Measurements from ENCODE around the gene EFCAB7. TPM values are rescaled to one million over a fixed set of nuclear protein-coding genes. Genes with fewer than 3 reads are reported as not detected.

The EFCAB7 gene, protein sequence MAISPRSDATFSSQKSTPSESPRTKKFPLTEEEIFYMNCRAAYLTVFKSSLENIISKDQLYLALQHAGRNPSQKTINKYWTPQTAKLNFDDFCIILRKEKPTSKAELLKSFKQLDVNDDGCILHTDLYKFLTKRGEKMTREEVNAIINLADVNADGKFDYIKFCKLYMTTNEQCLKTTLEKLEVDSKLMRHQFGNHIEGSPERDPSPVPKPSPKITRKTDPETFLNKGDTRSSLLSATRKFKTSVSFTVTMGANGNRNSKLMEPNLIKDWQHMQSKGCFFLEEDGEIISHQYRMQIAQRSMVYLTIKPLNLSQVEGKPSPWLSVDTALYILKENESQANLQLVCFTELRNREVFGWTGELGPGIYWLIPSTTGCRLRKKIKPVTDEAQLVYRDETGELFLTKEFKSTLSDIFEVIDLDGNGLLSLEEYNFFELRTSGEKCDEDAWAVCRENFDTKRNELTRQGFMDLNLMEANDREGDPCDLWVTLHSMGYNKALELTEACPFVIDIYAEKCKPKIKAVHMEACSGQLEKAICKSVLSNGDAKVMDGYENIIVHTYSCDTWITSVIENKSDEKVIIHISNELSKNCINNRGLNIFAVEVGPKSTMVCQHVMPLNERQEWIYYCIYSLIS
- 13.4 and 16.1 TPM in 2 replicates for total RNA-seq (2014; rRNA removed; shearing (Covaris generic))

- DNase-seq (ENCODE audit: low read depth) = peak; percentile 95
These were observed at the start of gene EFCAB7, which contains the start of gene ITGB3BP for GRCh38 chr1:63522891-63523728. Gene EFCAB7 (plus strand): TSS chr1:63523525. CDS start chr1:63525573, 2,048 bp downstream. Gene ITGB3BP (minus strand): TSS chr1:63523225. CDS start chr1:63523133, 92 bp downstream.

- DNase-seq (ENCODE audit: low read depth) = no peak
These were observed 47.6 kb upstream of the EFCAB7 start for GRCh38 chr1:63475761-63476160.

DNA sequence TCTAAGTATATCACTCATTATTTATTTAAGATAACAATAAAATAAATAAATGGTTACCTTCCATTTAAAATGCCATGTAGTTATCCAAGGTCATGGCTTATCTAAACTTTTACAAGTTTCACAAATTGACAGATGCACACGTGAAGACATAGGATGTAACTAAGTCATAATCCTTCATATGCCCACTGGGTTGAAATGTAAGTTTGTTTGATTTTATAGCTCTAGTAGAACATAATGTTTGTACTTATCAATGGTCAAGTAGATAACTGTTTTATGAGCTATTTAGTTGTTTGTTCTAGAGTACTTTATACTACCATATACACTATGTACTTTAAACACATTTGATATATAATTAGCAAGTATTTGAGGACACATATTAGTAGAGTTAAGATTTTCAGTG lies 43.3 kb upstream of the EFCAB7 start:
- no peak for DNase-seq (ENCODE audit: low read depth)

DNA sequence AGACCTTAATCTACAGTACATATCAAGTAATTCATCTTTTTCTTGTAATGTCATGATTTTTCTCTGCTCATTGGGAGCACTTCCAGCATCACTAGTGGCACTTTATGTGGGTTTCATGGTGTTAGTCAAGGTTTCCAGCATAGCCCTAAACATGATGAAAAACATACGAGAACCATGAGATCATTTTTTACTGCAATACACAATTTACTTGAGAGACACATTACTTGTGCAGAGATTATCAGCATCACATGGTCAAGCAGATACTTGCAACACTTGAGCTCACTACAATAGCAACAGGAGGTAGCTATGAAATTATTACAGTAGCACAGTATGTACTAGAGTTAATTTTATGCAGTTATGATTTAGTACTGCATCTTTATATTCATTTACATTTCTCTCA lies 36.7 kb upstream of the EFCAB7 start:
- DNase-seq (ENCODE audit: low read depth) = no peak

DNA sequence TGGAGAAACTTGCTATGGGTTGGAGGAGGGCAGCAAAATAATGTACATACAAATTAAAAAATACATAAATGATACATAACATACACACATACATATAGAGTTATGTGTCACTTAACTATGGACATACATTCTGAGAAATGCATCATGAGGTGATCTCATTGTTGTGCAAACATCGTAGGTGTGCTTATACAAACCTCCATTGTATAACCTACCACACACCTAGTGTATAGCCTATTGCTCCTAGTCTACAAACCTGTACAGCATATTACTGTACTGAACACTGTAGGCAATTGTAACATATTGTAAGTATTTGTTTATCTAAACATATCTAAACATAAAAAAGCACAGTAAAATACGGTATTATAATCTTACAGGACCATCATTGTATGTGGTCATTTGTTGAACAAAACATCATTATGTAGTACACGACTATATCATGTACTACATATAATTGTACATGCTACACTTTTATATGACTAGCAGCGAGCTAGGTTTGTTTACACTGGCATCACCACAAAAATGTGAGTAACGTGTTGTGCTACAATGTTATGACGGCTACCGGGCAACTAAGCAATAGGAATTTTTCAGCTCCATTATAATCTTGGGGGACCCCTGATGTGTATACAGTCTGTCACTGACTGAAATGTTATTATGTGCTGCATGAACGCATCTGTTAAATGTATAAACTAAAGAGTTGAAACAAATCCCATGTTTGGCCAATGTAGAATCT lies 35.8 kb upstream of the EFCAB7 start:
- no peak for DNase-seq (ENCODE audit: low read depth)

DNA sequence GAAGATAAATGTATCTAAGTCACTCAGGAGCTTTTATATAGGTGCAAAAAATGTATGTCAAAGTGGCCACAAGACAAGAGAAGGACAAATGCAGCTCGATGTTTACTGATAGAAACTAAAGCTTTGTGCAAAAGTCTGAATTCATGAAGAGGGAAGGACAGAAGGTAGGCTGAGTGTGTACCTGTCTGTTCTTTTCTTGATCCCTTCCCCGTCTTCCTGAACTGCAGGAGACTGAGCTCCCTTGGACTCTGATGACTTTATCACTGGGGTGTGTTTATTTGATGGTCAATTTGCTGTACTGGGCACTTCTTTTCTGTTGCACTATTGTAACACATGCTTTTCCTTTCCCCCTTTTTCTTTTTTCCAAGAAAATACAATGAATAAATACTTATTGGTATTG lies 25.7 kb upstream of the EFCAB7 start:
- DNase-seq (ENCODE audit: low read depth) = no peak

- no peak for DNase-seq (ENCODE audit: low read depth)
These were observed 25.2 kb upstream of the EFCAB7 start for GRCh38 chr1:63498106-63498505.

GRCh38 chr1:63501256-63501655 lies 22.1 kb upstream of the EFCAB7 start:
- no peak for DNase-seq (ENCODE audit: low read depth)

GRCh38 chr1:63506782-63507181 lies 16.5 kb upstream of the EFCAB7 start:
- no peak for DNase-seq (ENCODE audit: low read depth)

DNA sequence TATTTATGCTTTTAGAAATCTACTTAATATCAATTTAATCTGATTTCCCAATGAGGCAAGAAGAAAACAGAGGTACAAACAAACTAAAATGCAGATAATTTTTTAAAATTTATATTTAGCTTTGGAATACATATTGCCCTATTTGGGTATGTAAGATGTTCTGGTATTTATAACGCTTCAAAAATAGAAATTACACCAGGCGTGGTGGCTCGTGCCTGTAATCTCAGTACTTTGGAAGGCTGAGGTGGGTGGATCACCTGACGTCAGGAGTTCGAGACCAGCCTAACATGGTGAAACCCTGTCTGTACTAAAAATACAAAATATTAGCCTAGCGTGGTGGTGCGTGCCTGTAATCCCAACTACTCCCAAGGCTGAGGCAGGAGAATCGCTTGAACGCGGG lies 13.6 kb upstream of the EFCAB7 start:
- DNase-seq (ENCODE audit: low read depth) = no peak

GRCh38 chr1:63512584-63512983 lies 10.7 kb upstream of the EFCAB7 start:
- no peak for DNase-seq (ENCODE audit: low read depth)

DNA sequence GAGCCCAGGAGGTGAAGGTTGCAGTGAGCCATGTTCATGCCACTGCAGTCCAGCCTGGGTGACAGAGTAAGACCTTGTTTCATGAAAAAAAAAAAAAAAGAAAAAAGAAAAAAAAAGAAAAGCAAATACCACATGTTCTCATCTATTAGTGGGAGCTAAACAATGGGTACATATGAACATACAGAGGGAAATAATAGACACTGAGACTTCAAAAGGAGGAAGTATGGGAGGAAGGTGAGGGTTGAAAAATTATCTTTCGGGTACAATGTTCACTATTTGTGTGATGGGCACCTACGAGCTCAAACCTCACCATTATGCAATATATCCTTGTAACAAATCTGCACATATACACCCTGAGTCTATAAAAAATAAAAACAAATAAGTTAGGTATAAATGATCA lies 6.7 kb upstream of the EFCAB7 start:
- DNase-seq (ENCODE audit: low read depth) = no peak

- DNase-seq (ENCODE audit: low read depth) = peak; percentile 16
These were observed 413 bp downstream of the EFCAB7 start for GRCh38 chr1:63523738-63524137.

- DNase-seq (ENCODE audit: low read depth) = peak; percentile 5
These were observed 876 bp downstream of the EFCAB7 start for GRCh38 chr1:63524201-63524600.

DNA sequence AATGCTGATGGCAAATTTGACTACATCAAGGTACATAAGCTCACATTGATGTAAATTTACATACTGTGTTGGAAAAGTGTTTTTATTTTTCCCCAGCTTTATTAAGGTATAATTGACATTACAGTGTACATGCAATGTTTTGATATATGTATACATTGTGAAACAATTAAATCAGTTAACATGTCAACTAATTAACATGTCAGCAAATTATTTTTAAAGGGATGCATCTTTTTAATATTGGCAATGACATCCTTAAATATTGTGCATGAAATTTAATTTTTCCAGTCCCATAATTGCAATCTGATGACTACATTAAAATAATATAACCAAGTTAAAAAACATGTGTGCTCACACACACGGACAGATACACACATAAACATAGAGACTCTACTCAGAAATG lies 9.4 kb downstream of the EFCAB7 start:
- no peak for DNase-seq (ENCODE audit: low read depth)

GRCh38 chr1:63533931-63534330 lies 10.6 kb downstream of the EFCAB7 start:
- DNase-seq (ENCODE audit: low read depth) = no peak

GRCh38 chr1:63534406-63534805 lies 11.1 kb downstream of the EFCAB7 start:
- DNase-seq (ENCODE audit: low read depth) = no peak

DNA sequence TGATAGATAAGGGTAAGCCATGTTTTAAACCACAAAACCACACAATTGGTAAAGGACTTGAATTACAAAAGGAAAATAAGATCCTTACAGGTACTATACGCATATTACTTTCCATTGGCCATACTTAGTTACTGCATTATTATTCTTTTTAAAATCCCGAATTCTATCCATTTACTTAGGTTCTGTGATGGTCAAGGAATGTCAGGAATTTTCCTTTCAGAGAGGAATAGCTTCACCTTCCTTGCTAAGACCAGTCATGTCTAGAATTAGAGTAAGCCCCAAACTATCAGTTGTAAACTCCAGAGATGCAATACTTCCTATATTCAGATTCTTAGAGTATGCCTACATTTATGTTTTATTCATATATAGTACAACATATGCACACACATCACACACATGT lies 13.7 kb downstream of the EFCAB7 start:
- no peak for DNase-seq (ENCODE audit: low read depth)

DNA sequence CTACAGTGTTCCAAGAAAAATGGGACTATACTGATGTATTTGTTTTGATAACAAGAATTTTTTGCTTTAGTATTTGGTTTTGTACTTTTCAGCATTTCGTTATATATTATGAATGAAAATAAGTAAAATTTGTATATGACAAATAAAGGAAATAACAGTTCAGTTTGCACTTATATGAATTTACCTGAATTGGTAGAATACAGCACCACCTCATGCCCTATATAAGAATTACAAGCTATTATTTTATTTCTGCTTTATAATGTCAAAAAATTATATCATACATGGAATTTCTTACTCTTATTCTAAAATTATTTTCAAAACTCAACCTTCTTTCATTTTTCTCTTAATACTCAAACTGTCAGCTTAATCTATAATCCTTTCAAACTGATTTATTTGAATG lies 14.6 kb downstream of the EFCAB7 start:
- DNase-seq (ENCODE audit: low read depth) = peak; percentile 4

DNA sequence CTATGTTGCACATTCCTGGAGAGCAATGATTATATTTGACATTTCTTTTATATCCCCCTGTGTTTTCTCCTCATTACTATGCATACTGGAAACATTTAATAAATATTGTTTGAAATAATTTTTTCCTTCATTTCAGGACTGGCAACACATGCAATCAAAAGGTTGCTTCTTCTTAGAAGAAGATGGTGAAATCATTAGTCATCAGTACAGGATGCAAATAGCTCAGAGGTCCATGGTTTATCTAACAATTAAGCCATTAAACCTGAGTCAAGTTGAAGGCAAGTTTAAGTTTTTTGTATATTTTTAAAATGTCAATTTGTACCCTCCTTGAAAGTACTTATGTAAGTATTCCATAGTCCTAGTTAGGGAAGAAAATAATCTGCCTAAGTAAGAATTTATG lies 22.5 kb downstream of the EFCAB7 start:
- peak; percentile 8 for DNase-seq (ENCODE audit: low read depth)

- DNase-seq (ENCODE audit: low read depth) = no peak
These were observed 24.4 kb downstream of the EFCAB7 start for GRCh38 chr1:63547621-63548294.
